GM19455 (cell line): ENCODE results near the gene PSMA7.

ENCODE experiments used
- ATAC-seq: cut with Tn5 transposase; IDR thresholded peaks from one replicate; pipeline ENCODE4 v1.9.1; 2021; ENCODE audit not compliant: unreplicated experiment

PSMA7 gene

GRCh38 chr20:62172666-62173065, 29.5 kb upstream of the PSMA7 start:
- no peak for ATAC-seq

- ATAC-seq: no peak
Measured at GRCh38 chr20:62171245-62171644, 28.1 kb upstream of the PSMA7 start.

GRCh38 chr20:62170536-62170935, 27.3 kb upstream of the PSMA7 start:
- ATAC-seq: no peak

- ATAC-seq: no peak
Measured at GRCh38 chr20:62168890-62169435, 25.8 kb upstream of the PSMA7 start.

GRCh38 chr20:62168061-62168460, 24.9 kb upstream of the PSMA7 start:
- ATAC-seq: no peak

GRCh38 chr20:62167474-62167873, 24.3 kb upstream of the PSMA7 start:
- no peak for ATAC-seq

- ATAC-seq: no peak
Measured at GRCh38 chr20:62165762-62166399, 22.7 kb upstream of the PSMA7 start.

- ATAC-seq: no peak
Measured at GRCh38 chr20:62164879-62165761, 21.9 kb upstream of the PSMA7 start.

- no peak for ATAC-seq
Measured at GRCh38 chr20:62163986-62164762, 21.0 kb upstream of the PSMA7 start.

GRCh38 chr20:62163485-62163865, 20.3 kb upstream of the PSMA7 start:
- no peak for ATAC-seq

- ATAC-seq: no peak
Measured at GRCh38 chr20:62162765-62163484, 19.7 kb upstream of the PSMA7 start.

GRCh38 chr20:62161347-62161746, 18.2 kb upstream of the PSMA7 start:
- no peak for ATAC-seq

GRCh38 chr20:62160876-62161275, 17.7 kb upstream of the PSMA7 start:
- ATAC-seq: no peak

GRCh38 chr20:62160253-62160652, 17.1 kb upstream of the PSMA7 start:
- no peak for ATAC-seq

GRCh38 chr20:62159839-62160238, 16.6 kb upstream of the PSMA7 start:
- ATAC-seq: no peak

- no peak for ATAC-seq
Measured at GRCh38 chr20:62159052-62159451, 15.9 kb upstream of the PSMA7 start.

GRCh38 chr20:62158541-62158940, 15.3 kb upstream of the PSMA7 start:
- ATAC-seq: no peak

- ATAC-seq: no peak
Measured at GRCh38 chr20:62158088-62158400, 14.8 kb upstream of the PSMA7 start.

GRCh38 chr20:62157387-62158087, 14.3 kb upstream of the PSMA7 start:
- no peak for ATAC-seq
